Right lobe of liver (tissue), 6 donors: Measurements from ENCODE around the gene SRPK2. TPM values are rescaled to one million over a fixed set of nuclear protein-coding genes. Genes with fewer than 3 reads are reported as not detected.

Source experiments
- ATAC-seq, 4 donors: fragments of 200-7000 bp; cut with Tn5 transposase; one replicate each; pipeline ENCODE4 v1.9.1; 2020; ENCODE audit warnings: mild to moderate bottlenecking in 4 of 4, moderate library complexity in 4 of 4
- DNase-seq, 3 donors: peaks; one replicate each; pipeline ENCODE4 v3.0.0-alpha.2; 2020
- H3K27ac ChIP-seq, 3 donors: fragments of 200-600 bp; one replicate each; pipeline ENCODE4 v1.8.0; 2022
- H3K27me3 ChIP-seq, 2 donors: fragments of 200-600 bp; one replicate each; pipeline ENCODE4 v1.8.0; 2022
- H3K36me3 ChIP-seq, 4 donors: fragments of 200-600 bp; sonication (generic) in 1 of 4; one replicate each; pipeline versions ENCODE4 v1.5.1 to v1.8.0; 2017 to 2022; ENCODE audit warnings: control low read depth in 1 of 4
- H3K4me1 ChIP-seq, 4 donors: fragments of 200-600 bp; sonication (generic) in 1 of 4; one replicate each; pipeline versions ENCODE4 v1.5.1 to v1.8.0; 2017 to 2022; ENCODE audit warnings: control low read depth in 1 of 4
- H3K4me3 ChIP-seq, 3 donors: fragments of 200-600 bp; one replicate each; pipeline ENCODE4 v1.8.0; 2022
- H3K9me3 ChIP-seq, 4 donors: fragments of 200-600 bp; sonication (generic) in 1 of 4; one replicate each; pipeline versions ENCODE4 v1.5.1 to v1.8.0; 2017 to 2022; ENCODE audit warnings: control low read depth in 1 of 4
- CTCF ChIP-seq, 4 donors: fragments of 200-600 bp in 3 of 4; fragments of 450-650 bp in 1 of 4; IDR thresholded peaks; one replicate each; pipeline versions ENCODE4 v1.5.1 to v1.8.0; 2016 to 2022; ENCODE audit warnings: antibody characterized with exemption in 4 of 4, mild to moderate bottlenecking in 2 of 4
- POLR2A ChIP-seq: fragments of 450-650 bp; IDR thresholded peaks from one replicate; pipeline ENCODE4 v1.6.1; 2017; ENCODE audit warnings: antibody characterized with exemption, mild to moderate bottlenecking
- WGBS: methylation state at CpG from one replicate; pipeline ENCODE4 v1.1.6; 2018; ENCODE audit warnings: low coverage, low lambda C conversion rate; ENCODE audit not compliant: insufficient coverage; ENCODE audit errors: missing lambda C conversion rate; 5-methylcytosine and 5-hydroxymethylcytosine counted together
- intact Hi-C, 2 donors: fragments of 100-400 bp; cut with DNase I; formaldehyde crosslinking; loops; one replicate each; pipeline versions ENCODE4 v1.11.2 to v1.14.1; 2022
- total RNA-seq, 6 experiments: library from RNA; depleted of rRNA in 2 of 6; stranded (reverse); fragments of >200 nt in 2 of 6; fragmentation: NEBNext Ultra II Directional in 3 of 6; extraction: Animal tissue kit (Norgen Biotek cat#: 25700) in 3 of 6; gene quantifications; one replicate each; pipeline versions ENCODE4 v1.1.0 to v1.2.4, GENCODE V29; 2016 to 2023
- donor health status: DM: no; HTN: yes; CAD: no.
- donor health status: DM: no; HTN: no; CAD: no.
- donor health status: DM: no; HTN: no; CAD: no.
- donor health status: DM: no; HTN: yes; CAD: no.
- donor health status: DM: no; HTN: yes; CAD: no.

SRPK2 gene
- total RNA-seq, 6 experiments from 2014 or later, result 15.5 to 21.1 (median 18.2) TPM

GRCh38 chr7:105298439-105298894 is 90.3 kb downstream of the SRPK2 start:
- TF ChIP-seq POLR2A (no peak), CTCF (IDR thresholded peaks at IDR 0.05) (no peak)
- Histone ChIP-seq H3K4me3 (no peak overlapping the region), H3K36me3 (no peaks in the 10 kb centered on the region), H3K4me1 (no peaks in the 10 kb centered on the region), H3K27ac (no peak overlapping the region), H3K27me3 (no peaks in the 10 kb centered on the region), H3K9me3 (no peaks in the 10 kb centered on the region)
- WGBS, result 70% methylated on average over 2 of the region's 4 CpGs
- DNase-seq (no peak), ATAC-seq (peak in 1 of 4 donors; percentile 7)
- intact Hi-C loops, result no loop called here

DNA sequence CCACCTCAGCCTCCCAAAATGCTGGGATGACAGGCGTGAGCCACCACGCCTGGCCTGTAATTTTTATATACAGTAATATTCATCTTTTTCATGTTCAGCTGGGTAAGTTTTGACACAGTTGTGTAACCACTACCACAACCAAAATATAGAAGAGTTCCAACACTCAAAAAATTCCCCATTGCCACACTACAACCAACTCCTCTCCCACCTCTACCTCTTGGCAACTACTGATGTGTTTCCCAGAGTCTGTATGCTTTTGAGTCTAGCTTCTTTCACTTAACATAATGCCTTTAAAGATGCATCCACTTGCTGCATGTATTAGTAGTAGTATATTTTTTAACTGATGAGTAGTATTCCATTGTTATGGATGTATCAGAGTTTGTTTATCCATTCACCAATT is 90.7 kb downstream of the SRPK2 start:
- H3K27me3 ChIP-seq, result no peaks in the 10 kb centered on the region
- intact Hi-C loops, result no loop called here
- 90% methylated on average over 2 of the region's 2 CpGs for whole genome bisulfite sequencing

GRCh38 chr7:105297309-105297708 is 91.4 kb downstream of the SRPK2 start:
- intact Hi-C loops, result no loop called here

More for the DNA sequence above, 90.7 kb downstream of the SRPK2 start:
- TF ChIP-seq CTCF (IDR thresholded peaks at IDR 0.05) (no peak), POLR2A (no peak)
- no peaks in the 10 kb centered on the region for H3K9me3 ChIP-seq
- H3K4me3 ChIP-seq, result no peak overlapping the region
- no peak for ATAC-seq
- H3K27ac ChIP-seq, result no peak overlapping the region
- H3K4me1 ChIP-seq, result no peaks in the 10 kb centered on the region
- H3K36me3 ChIP-seq, result no peaks in the 10 kb centered on the region
- DNase-seq, result no peak

DNA sequence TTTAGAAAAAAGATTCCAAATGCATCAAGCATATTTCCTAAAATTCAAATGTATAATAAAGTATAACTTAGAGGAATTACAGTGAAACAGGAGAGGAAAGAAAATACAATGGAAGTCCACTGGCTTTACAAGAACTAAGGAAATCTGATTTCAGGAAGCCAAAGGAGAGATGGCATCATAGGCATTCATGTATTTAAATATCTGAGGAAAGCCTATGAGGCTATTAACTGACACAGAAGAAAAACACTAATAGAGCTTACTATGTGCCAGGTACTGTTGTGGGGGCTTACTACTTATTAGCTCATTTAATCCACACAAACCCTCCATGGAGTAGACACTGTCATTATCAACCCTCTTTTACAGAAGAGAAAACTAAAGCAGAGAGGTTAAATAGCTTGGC is 92.2 kb downstream of the SRPK2 start:
- H3K9me3 ChIP-seq, result no peaks in the 10 kb centered on the region
- no peak overlapping the region for H3K4me3 ChIP-seq
- H3K4me1 ChIP-seq, result no peaks in the 10 kb centered on the region
- intact Hi-C loops, result no loop called here
- H3K36me3 ChIP-seq, result no peaks in the 10 kb centered on the region
- H3K27me3 ChIP-seq, result no peaks in the 10 kb centered on the region
- no peak for TF ChIP-seq CTCF (IDR thresholded peaks at IDR 0.05)
- TF ChIP-seq POLR2A, result no peak
- DNase-seq (no peak), ATAC-seq (no peak)
- H3K27ac ChIP-seq, result no peak overlapping the region

More at GRCh38 chr7:105297309-105297708, 91.4 kb downstream of the SRPK2 start:
- no peaks in the 10 kb centered on the region for H3K9me3 ChIP-seq
- H3K27me3 ChIP-seq, result no peaks in the 10 kb centered on the region
- no peak overlapping the region for H3K4me3 ChIP-seq
- no peaks in the 10 kb centered on the region for H3K36me3 ChIP-seq
- ATAC-seq, result no peak
- no peak overlapping the region for H3K27ac ChIP-seq
- 90% methylated on average over 4 of the region's 5 CpGs for WGBS
- TF ChIP-seq POLR2A, result no peak
- no peak for TF ChIP-seq CTCF (IDR thresholded peaks at IDR 0.05)
- H3K4me1 ChIP-seq, result no peaks in the 10 kb centered on the region
- DNase-seq, result no peak
